Muscle layer of colon (tissue), 2 donors: ENCODE measurements around the gene NLRC3.

Experiments used
- H3K27ac ChIP-seq: one replicate; pipeline ENCODE4 v1.7.0; 2013; ENCODE audit warnings: low read depth, mild to moderate bottlenecking, low read length, moderate library complexity
- H3K27me3 ChIP-seq, 2 donors: one replicate each; pipeline ENCODE4 v1.7.0; 2013; ENCODE audit warnings: low read length in 2 of 2, mild to moderate bottlenecking in 2 of 2; ENCODE audit not compliant: insufficient read depth in 2 of 2, control insufficient read depth in 1 of 2
- H3K36me3 ChIP-seq: one replicate; pipeline ENCODE4 v1.7.0; 2013; ENCODE audit warnings: mild to moderate bottlenecking, low read length; ENCODE audit not compliant: insufficient read depth
- H3K4me1 ChIP-seq: one replicate; pipeline ENCODE4 v1.7.0; 2013; ENCODE audit warnings: mild to moderate bottlenecking, low read length; ENCODE audit not compliant: insufficient read depth
- H3K4me3 ChIP-seq, 2 donors: one replicate each; pipeline ENCODE4 v1.7.0; 2013; ENCODE audit warnings: low read length in 2 of 2, low read depth in 1 of 2, mild to moderate bottlenecking in 1 of 2, moderate library complexity in 1 of 2
- H3K9ac ChIP-seq: one replicate; pipeline ENCODE4 v1.7.0; 2013; ENCODE audit warnings: low read length
- H3K9me3 ChIP-seq: one replicate; pipeline ENCODE4 v1.7.0; 2013; ENCODE audit warnings: mild to moderate bottlenecking, low read length
- donor health status: abdominal sarcoma.
- donor health status: Adenocarcinoma of cecum.

Gene NLRC3

GRCh38 chr16:3587547-3588110 is 10.4 kb upstream of the NLRC3 start:
- Histone ChIP-seq H3K4me1 (no peaks in the 10 kb centered on the region), H3K9ac (no peak overlapping the region), H3K36me3 (peaks cover 17% of the 10 kb centered on the region), H3K27me3 (no peaks in the 10 kb centered on the region), H3K9me3 (no peaks in the 10 kb centered on the region), H3K27ac (no peak overlapping the region), H3K4me3 (no peak overlapping the region)

GRCh38 chr16:3584412-3584811 is 7.2 kb upstream of the NLRC3 start:
- Histone ChIP-seq H3K27ac (no peak overlapping the region), H3K9ac (no peak overlapping the region), H3K9me3 (no peaks in the 10 kb centered on the region), H3K4me1 (no peaks in the 10 kb centered on the region), H3K36me3 (peaks cover 10% of the 10 kb centered on the region), H3K4me3 (no peak overlapping the region), H3K27me3 (peaks cover 0 to under 1% of the 10 kb centered on the region in 2 donors)

- peaks cover 0 to 7% of the 10 kb centered on the region in 2 donors for H3K27me3 ChIP-seq
- H3K27ac ChIP-seq = no peak overlapping the region
- no peak overlapping the region for H3K4me3 ChIP-seq
- H3K4me1 ChIP-seq = no peaks in the 10 kb centered on the region
- no peak overlapping the region for H3K9ac ChIP-seq
- no peaks in the 10 kb centered on the region for H3K9me3 ChIP-seq
- peaks cover 10% of the 10 kb centered on the region for H3K36me3 ChIP-seq
Observed at GRCh38 chr16:3583303-3584038, 6.3 kb upstream of the NLRC3 start.

GRCh38 chr16:3582276-3583165 is 5.3 kb upstream of the NLRC3 start:
- H3K27me3 ChIP-seq = peaks cover 0 to 15% of the 10 kb centered on the region in 2 donors
- H3K36me3 ChIP-seq = peaks cover 10% of the 10 kb centered on the region
- H3K9me3 ChIP-seq = no peaks in the 10 kb centered on the region
- no peak overlapping the region for H3K27ac ChIP-seq
- no peak overlapping the region for H3K9ac ChIP-seq
- no peak overlapping the region for H3K4me3 ChIP-seq
- no peaks in the 10 kb centered on the region for H3K4me1 ChIP-seq

- Histone ChIP-seq H3K4me1 (no peaks in the 10 kb centered on the region), H3K27me3 (peaks cover 0 to 15% of the 10 kb centered on the region in 2 donors), H3K9ac (no peak overlapping the region), H3K4me3 (no peak overlapping the region), H3K27ac (no peak overlapping the region), H3K36me3 (peaks cover 10% of the 10 kb centered on the region), H3K9me3 (no peaks in the 10 kb centered on the region)
Observed at GRCh38 chr16:3581392-3581791, 4.2 kb upstream of the NLRC3 start.

- no peak overlapping the region for H3K4me3 ChIP-seq
- H3K27ac ChIP-seq = no peak overlapping the region
Observed at GRCh38 chr16:3580686-3581085, 3.5 kb upstream of the NLRC3 start.

GRCh38 chr16:3580251-3580651 is 3.0 kb upstream of the NLRC3 start:
- peaks cover 0 to 15% of the 10 kb centered on the region in 2 donors for H3K27me3 ChIP-seq
- no peaks in the 10 kb centered on the region for H3K4me1 ChIP-seq

More at GRCh38 chr16:3580686-3581085, 3.5 kb upstream of the NLRC3 start:
- Histone ChIP-seq H3K4me1 (no peaks in the 10 kb centered on the region), H3K9me3 (no peaks in the 10 kb centered on the region), H3K27me3 (peaks cover 0 to 15% of the 10 kb centered on the region in 2 donors), H3K9ac (no peak overlapping the region), H3K36me3 (peaks cover 10% of the 10 kb centered on the region)

GRCh38 chr16:3579776-3580175 is 2.6 kb upstream of the NLRC3 start:
- H3K9me3 ChIP-seq = no peaks in the 10 kb centered on the region
- H3K4me1 ChIP-seq = no peaks in the 10 kb centered on the region
- H3K36me3 ChIP-seq = peaks cover 10% of the 10 kb centered on the region
- H3K4me3 ChIP-seq = no peak overlapping the region
- no peak overlapping the region for H3K9ac ChIP-seq
- peaks cover 0 to 15% of the 10 kb centered on the region in 2 donors for H3K27me3 ChIP-seq
- no peak overlapping the region for H3K27ac ChIP-seq

More at GRCh38 chr16:3580251-3580651, 3.0 kb upstream of the NLRC3 start:
- H3K36me3 ChIP-seq = peaks cover 10% of the 10 kb centered on the region
- H3K9ac ChIP-seq = no peak overlapping the region
- H3K4me3 ChIP-seq = no peak overlapping the region
- H3K27ac ChIP-seq = no peak overlapping the region
- no peaks in the 10 kb centered on the region for H3K9me3 ChIP-seq

- no peak overlapping the region for H3K9ac ChIP-seq
- no peak overlapping the region for H3K27ac ChIP-seq
- peaks cover 10% of the 10 kb centered on the region for H3K36me3 ChIP-seq
- H3K27me3 ChIP-seq = peaks cover 0 to 15% of the 10 kb centered on the region in 2 donors
- H3K4me1 ChIP-seq = no peaks in the 10 kb centered on the region
- no peaks in the 10 kb centered on the region for H3K9me3 ChIP-seq
- H3K4me3 ChIP-seq = no peak overlapping the region
Observed at GRCh38 chr16:3578610-3579551, 1.7 kb upstream of the NLRC3 start.

GRCh38 chr16:3578121-3578520 is 918 bp upstream of the NLRC3 start:
- Histone ChIP-seq H3K27ac (no peak overlapping the region), H3K36me3 (peaks cover 5% of the 10 kb centered on the region), H3K27me3 (peaks cover 0 to 15% of the 10 kb centered on the region in 2 donors), H3K4me1 (no peaks in the 10 kb centered on the region), H3K4me3 (no peak overlapping the region), H3K9me3 (no peaks in the 10 kb centered on the region), H3K9ac (no peak overlapping the region)
